H1 (cell line): ENCODE data around the gene RABEP1. TPM values are rescaled to one million over a fixed set of nuclear protein-coding genes. Genes with fewer than 3 reads are reported as not detected.

Source experiments
- CTCF ChIA-PET: fragments of 300-600 bp; sonication (Branson Sonifier 250); formaldehyde crosslinking; loops from one replicate; lab custom pipeline; 2021; ENCODE audit not compliant: partially characterized antibody; lab: Charles Lee
- POLR2A ChIA-PET: fragments of 300-600 bp; sonication (Branson Sonifier 250); formaldehyde crosslinking; loops from one replicate; lab custom pipeline; 2021; ENCODE audit warnings: inconsistent platforms; ENCODE audit not compliant: partially characterized antibody; lab: Charles Lee
- DNase-seq, 2 experiments: peaks; one replicate each; pipeline versions ENCODE4 v3.0.0 to v3.0.0-alpha.2; 2010 to 2022; ENCODE audit warnings: low spot score in 2 of 2, low read depth in 1 of 2, mixed read lengths in 1 of 2
- FAIRE-seq: peaks from 2 replicates; lab custom pipeline; 2011; peaks lifted over from hg19 to GRCh38; lab: Jason Lieb, UNC
- H2AFZ ChIP-seq: 2 replicates; pipeline ENCODE4 v1.8.1; 2012; ENCODE audit warnings: low read length, inconsistent platforms
- H2AK5ac ChIP-seq: 2 replicates; pipeline ENCODE4 v1.6.1; 2013; ENCODE audit warnings: low read depth, low read length
- H2BK120ac ChIP-seq: replicated peaks from 2 replicates; pipeline ENCODE3; 2013; ENCODE audit warnings: low read depth, low read length, inconsistent platforms
- H2BK12ac ChIP-seq: 2 replicates; pipeline ENCODE4 v1.6.1; 2013; ENCODE audit warnings: low read depth, low read length
- H2BK15ac ChIP-seq: 2 replicates; pipeline ENCODE4 v1.6.1; 2013; ENCODE audit warnings: low read length
- H2BK20ac ChIP-seq: 2 replicates; pipeline ENCODE4 v1.6.1; 2013; ENCODE audit warnings: low read length
- H2BK5ac ChIP-seq: 2 replicates; pipeline ENCODE4 v1.6.1; 2013; ENCODE audit warnings: low read depth, low read length
- H3K14ac ChIP-seq: 2 replicates; pipeline ENCODE4 v1.6.1; 2013; ENCODE audit warnings: inconsistent platforms; ENCODE audit not compliant: insufficient read length
- H3K18ac ChIP-seq: 2 replicates; pipeline ENCODE4 v1.6.1; 2013; ENCODE audit warnings: low read length; ENCODE audit errors: extremely low read depth
- H3K23ac ChIP-seq: 2 replicates; pipeline ENCODE4 v1.6.1; 2013; ENCODE audit warnings: inconsistent platforms; ENCODE audit not compliant: insufficient read length
- H3K23me2 ChIP-seq: 2 replicates; pipeline ENCODE4 v1.6.1; 2013; ENCODE audit warnings: low read depth, low read length
- H3K27ac ChIP-seq: 2 replicates; pipeline ENCODE4 v1.6.1; 2011; ENCODE audit warnings: low read depth, low read length, inconsistent platforms
- H3K27me3 ChIP-seq, 4 experiments: replicated peaks in 1 of 4; 1 replicate in 1 of 4; 2 replicates in 3 of 4; pipeline versions ENCODE4 v1.6.1 to v1.8.1; 2011 to 2013; ENCODE audit warnings: low read length in 3 of 4, mild to moderate bottlenecking in 3 of 4, inconsistent platforms in 2 of 4, mixed read lengths in 2 of 4, moderate library complexity in 1 of 4; ENCODE audit not compliant: control insufficient read depth in 3 of 4, insufficient read depth in 3 of 4; ENCODE audit errors: extremely low read depth in 1 of 4
- H3K36me3 ChIP-seq, 4 experiments: 2 replicates each; pipeline versions ENCODE4 v1.6.1 to v1.8.1; 2011 to 2013; ENCODE audit warnings: mild to moderate bottlenecking in 4 of 4, low read length in 3 of 4, moderate library complexity in 2 of 4, control low read depth in 1 of 4, inconsistent platforms in 1 of 4; ENCODE audit not compliant: insufficient read depth in 4 of 4, control insufficient read depth in 2 of 4
- H3K4ac ChIP-seq: replicated peaks from 2 replicates; pipeline ENCODE3; 2013; ENCODE audit warnings: low read length, low read depth, mixed read lengths, inconsistent platforms; ENCODE audit not compliant: insufficient read length
- H3K4me1 ChIP-seq, 4 experiments: replicated peaks in 1 of 4; 1 replicate in 1 of 4; 2 replicates in 3 of 4; pipeline versions ENCODE4 v1.6.1 to v1.8.1; 2011 to 2013; ENCODE audit warnings: low read length in 3 of 4, inconsistent platforms in 2 of 4, mixed read lengths in 1 of 4; ENCODE audit not compliant: insufficient read depth in 4 of 4, control insufficient read depth in 3 of 4
- H3K4me2 ChIP-seq, 2 experiments: 2 replicates each; pipeline versions ENCODE4 v1.6.1 to v1.8.1; 2011 to 2013; ENCODE audit warnings: low read depth in 2 of 2, low read length in 2 of 2, control low read depth in 1 of 2, inconsistent platforms in 1 of 2, mild to moderate bottlenecking in 1 of 2; ENCODE audit not compliant: insufficient read depth in 1 of 2
- H3K4me3 ChIP-seq, 4 experiments: fragments of 200-600, 300-600 bp in 1 of 4; sonication (generic), shearing (Covaris generic), sonication (Bioruptor Twin) in 1 of 4; 2 replicates each; pipeline versions ENCODE4 v1.5.1 to v1.8.1; 2011 to 2016; ENCODE audit warnings: low read length in 4 of 4, low read depth in 3 of 4, control low read depth in 2 of 4, inconsistent platforms in 2 of 4, mild to moderate bottlenecking in 2 of 4, mixed read lengths in 1 of 4, moderate library complexity in 1 of 4; ENCODE audit not compliant: insufficient read depth in 2 of 4; ENCODE audit errors: extremely low read depth in 1 of 4
- H3K56ac ChIP-seq: replicated peaks from 2 replicates; pipeline ENCODE3; 2013; ENCODE audit warnings: low read depth, mild to moderate bottlenecking, mixed read lengths, low read length, inconsistent platforms; ENCODE audit not compliant: insufficient read length
- H3K79me1 ChIP-seq: 2 replicates; pipeline ENCODE4 v1.6.1; 2013; ENCODE audit warnings: low read depth, low read length, control low read depth
- H3K79me2 ChIP-seq, 2 experiments: 2 replicates each; pipeline versions ENCODE4 v1.6.1 to v1.8.1; 2012 to 2013; ENCODE audit warnings: low read length in 2 of 2, mild to moderate bottlenecking in 2 of 2, inconsistent platforms in 1 of 2; ENCODE audit not compliant: insufficient read depth in 2 of 2, control insufficient read depth in 1 of 2
- H3K9ac ChIP-seq, 4 experiments: replicated peaks in 1 of 4; 1 replicate in 1 of 4; 2 replicates in 3 of 4; pipeline versions ENCODE4 v1.6.1 to v1.8.1; 2011 to 2013; ENCODE audit warnings: low read depth in 3 of 4, low read length in 3 of 4, control low read depth in 2 of 4, mild to moderate bottlenecking in 2 of 4, moderate library complexity in 2 of 4, inconsistent platforms in 1 of 4; ENCODE audit errors: extremely low read depth in 1 of 4
- H3K9me3 ChIP-seq, 2 experiments: 2 replicates each; pipeline versions ENCODE4 v1.6.1 to v1.8.1; 2012 to 2013; ENCODE audit warnings: mild to moderate bottlenecking in 2 of 2, moderate library complexity in 2 of 2, control low read depth in 1 of 2, inconsistent platforms in 1 of 2, low read depth in 1 of 2, low read length in 1 of 2, mixed read lengths in 1 of 2; ENCODE audit not compliant: insufficient read depth in 2 of 2
- H4K20me1 ChIP-seq, 2 experiments: replicated peaks in 1 of 2; 2 replicates each; pipeline versions ENCODE3 to v1.8.1; 2011 to 2013; ENCODE audit warnings: inconsistent platforms in 2 of 2, low read length in 2 of 2, mild to moderate bottlenecking in 1 of 2; ENCODE audit not compliant: insufficient read depth in 2 of 2, control insufficient read depth in 1 of 2
- H4K5ac ChIP-seq: 2 replicates; pipeline ENCODE4 v1.6.1; 2013; ENCODE audit warnings: low read length, low read depth, mixed read lengths, inconsistent platforms; ENCODE audit not compliant: insufficient read length
- H4K8ac ChIP-seq: 2 replicates; pipeline ENCODE4 v1.8.0; 2013; ENCODE audit warnings: mild to moderate bottlenecking, moderate library complexity, low read length, inconsistent platforms; ENCODE audit not compliant: insufficient read depth; ENCODE audit errors: extremely low read depth
- H4K91ac ChIP-seq: replicated peaks from 2 replicates; pipeline ENCODE3; 2013; ENCODE audit warnings: low read length, mixed read lengths, inconsistent platforms; ENCODE audit not compliant: insufficient read length
- PHF8 ChIP-seq: fragments of 200-600 bp; sonication (generic); conservative IDR thresholded peaks from 2 replicates; pipeline ENCODE4 v1.7.1; 2012; ENCODE audit warnings: low read depth, mild to moderate bottlenecking, inconsistent platforms, low read length, moderate library complexity
- POLR2A ChIP-seq, 2 experiments: IDR thresholded peaks; 1 replicate in 1 of 2; 2 replicates in 1 of 2; pipeline ENCODE4 v1.6.1; 2011; ENCODE audit warnings: low read depth in 2 of 2, low read length in 2 of 2, mild to moderate bottlenecking in 2 of 2; ENCODE audit errors: control extremely low read depth in 1 of 2
- POLR2AphosphoS5 ChIP-seq: IDR thresholded peaks from 2 replicates; pipeline ENCODE4 v1.6.1; 2011; ENCODE audit warnings: low read depth, low read length
- RBBP5 ChIP-seq: IDR thresholded peaks from 2 replicates; pipeline ENCODE4 v1.7.1; 2012; ENCODE audit warnings: low read depth, mild to moderate bottlenecking, inconsistent platforms, low read length, moderate library complexity, borderline replicate concordance
- WGBS, 2 experiments: shearing (Covaris generic) in 1 of 2; methylation state at CpG; one replicate each; pipeline versions ENCODE4 v1.1.6 to v1.1.7; 2013 to 2015; ENCODE audit warnings: low lambda C conversion rate in 2 of 2, mixed read lengths in 2 of 2, inconsistent platforms in 1 of 2, low coverage in 1 of 2, missing lambda C conversion rate in 1 of 2; ENCODE audit not compliant: insufficient replicate concordance in 2 of 2, insufficient coverage in 1 of 2, insufficient read length in 1 of 2; ENCODE audit errors: extremely low coverage in 1 of 2, missing lambda C conversion rate in 1 of 2; 5-methylcytosine and 5-hydroxymethylcytosine counted together
- polyA plus RNA-seq, 7 experiments: library from polyadenylated mRNA; depleted of rRNA in 3 of 7; stranded (reverse) in 5 of 7; unstranded in 2 of 7; fragments of >200 nt in 5 of 7; fragments of 200-250 nt in 2 of 7; gene quantifications; 1 replicate in 5 of 7; 2 replicates in 1 of 7; 4 replicates in 1 of 7; pipeline versions ENCODE4 v1.2.1 to v1.2.3, GENCODE V29; 2011 to 2013; ENCODE audit warnings: missing spikeins in 2 of 7, mixed read lengths in 2 of 7
- total RNA-seq: library from RNA; stranded (reverse); fragmentation: NEBNext Ultra II Directional; extraction: Animal tissue kit (Norgen Biotek cat#: 25700); gene quantifications from 2 replicates; pipeline ENCODE4 v1.2.1, GENCODE V29; 2021

RABEP1 gene
- total and polyA plus RNA-seq, 2 of the 8 experiments (the other 6 are each of a cell fraction or from before 2014, with no cell fraction given), result 8.5 to 52.3 TPM

DNA sequence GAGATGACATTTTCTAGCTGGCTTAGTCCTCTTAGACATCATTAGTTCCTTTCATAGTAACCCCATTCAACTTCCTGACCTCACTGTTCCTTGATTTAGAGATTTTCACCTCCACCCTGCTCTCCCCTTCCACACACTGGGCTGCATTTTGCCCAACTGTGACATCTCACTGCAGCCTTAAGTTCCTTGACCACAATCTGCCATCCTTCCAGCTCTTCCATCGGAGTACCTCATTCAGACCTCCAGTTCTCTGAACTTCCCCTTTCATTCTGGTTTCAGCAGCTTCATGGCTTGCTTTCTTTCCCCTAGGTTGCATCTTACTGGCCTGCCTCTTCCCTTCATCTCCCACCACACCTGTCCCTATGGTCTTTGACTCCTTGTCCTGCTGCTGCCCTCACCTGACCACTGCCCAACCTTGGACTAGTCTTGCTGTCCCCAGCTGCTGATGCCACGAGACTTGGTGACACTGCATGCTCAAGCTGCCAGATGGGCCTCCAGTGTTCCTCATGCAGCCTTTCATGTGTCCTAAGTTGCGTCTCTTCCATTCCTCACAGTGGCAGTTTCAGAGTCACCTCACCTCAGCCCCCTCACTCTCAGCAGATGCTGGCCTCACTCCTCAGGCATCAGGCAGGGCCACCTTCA, 96.6 kb downstream of the RABEP1 start:
- peaks cover 29 to 71% (median 45%) of the 10 kb centered on the region in 4 experiments for H3K36me3 ChIP-seq
- 91% methylated on average over 3 of the region's 3 CpGs; no CpG with 5 or more reads in 1 of the 2 experiments for WGBS, 2 experiments

More for the DNA sequence above, 96.6 kb downstream of the RABEP1 start:
- Histone ChIP-seq H3K4me3 (no peak overlapping the region), H4K8ac (0 out of 2 replicates have a peak overlapping the region, but pooled peaks have one; percentile 16), H2AK5ac (no peak overlapping the region), H4K91ac (no peak overlapping the region), H3K9ac (no peak overlapping the region), H3K9me3 (no peaks in the 10 kb centered on the region), H4K20me1 (peaks cover 0 to 3% of the 10 kb centered on the region in 2 experiments), H3K4ac (no peak overlapping the region), H2BK120ac (no peak overlapping the region), H3K27me3 (no peaks in the 10 kb centered on the region), H2BK12ac (no peak overlapping the region; the same call in 1 of the 2 replicates), H2BK5ac (peak overlapping the region; percentile 26; the same call in 1 of the 2 replicates), H2BK20ac (no peak overlapping the region), H3K4me2 (no peak overlapping the region), H2BK15ac (no peak overlapping the region), H3K79me2 (no peaks in the 10 kb centered on the region), H3K18ac (no peak overlapping the region), H3K4me1 (no peaks in the 10 kb centered on the region), H3K27ac (no peak overlapping the region), H3K79me1 (no peaks in the 10 kb centered on the region), H3K56ac (no peak overlapping the region), H4K5ac (no peak overlapping the region), H3K23ac (no peak overlapping the region), H3K23me2 (no peaks in the 10 kb centered on the region), H3K14ac (no peak overlapping the region), H2AFZ (no peak overlapping the region)
- no peak for DNase-seq
- FAIRE-seq, result no peak
- POLR2A ChIA-PET, result interaction anchor here (0.6 to 1.9 kb wide), 5 partner anchors 13 to 114 kb away, joined by 3 to 15 read pairs (median 4); partner anchors contain the start of genes NUP88 and RPAIN
- CTCF ChIA-PET, result interaction anchor here (1.0 kb wide), 1 partner anchor 129 kb away, joined by 3 read pairs; no protein-coding TSS in a partner anchor
- TF ChIP-seq POLR2AphosphoS5 (peak; percentile 72), PHF8 (no peak), RBBP5 (no peak), POLR2A (IDR thresholded peaks at IDR 0.05; ENCODE audit: control extremely low read depth in 1 of 2, low read depth in 2 of 2, low read length in 2 of 2) (peak in 1 of 2 experiments; percentile 21; a peak in 1 of 3 replicates)
